Activated CD4-positive, CD25-positive, alpha-beta regulatory T cell treated with anti-CD3 and anti-CD28 coated beads, Interleukin-2, amount 50 U/mL, for 16 hours (primary cell): ENCODE results near the gene ZC3H18.

Experiments
- DNase-seq: peaks from one replicate; pipeline ENCODE4 v3.0.0-alpha.2; 2020; ENCODE audit warnings: low read depth, low spot score

ZC3H18 gene

GRCh38 chr16:88639231-88640038, 69.2 kb downstream of the ZC3H18 start:
- DNase-seq = no peak

DNA sequence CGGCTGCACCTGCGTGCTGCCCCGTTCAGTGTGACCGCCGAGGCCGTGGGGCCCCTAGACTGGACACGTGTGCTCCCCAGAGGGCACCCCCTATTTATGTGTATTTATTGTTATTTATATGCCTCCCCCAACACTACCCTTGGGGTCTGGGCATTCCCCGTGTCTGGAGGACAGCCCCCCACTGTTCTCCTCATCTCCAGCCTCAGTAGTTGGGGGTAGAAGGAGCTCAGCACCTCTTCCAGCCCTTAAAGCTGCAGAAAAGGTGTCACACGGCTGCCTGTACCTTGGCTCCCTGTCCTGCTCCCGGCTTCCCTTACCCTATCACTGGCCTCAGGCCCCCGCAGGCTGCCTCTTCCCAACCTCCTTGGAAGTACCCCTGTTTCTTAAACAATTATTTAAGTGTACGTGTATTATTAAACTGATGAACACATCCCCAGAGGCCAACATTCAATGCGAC, 69.9 kb downstream of the ZC3H18 start:
- DNase-seq = no peak

DNA sequence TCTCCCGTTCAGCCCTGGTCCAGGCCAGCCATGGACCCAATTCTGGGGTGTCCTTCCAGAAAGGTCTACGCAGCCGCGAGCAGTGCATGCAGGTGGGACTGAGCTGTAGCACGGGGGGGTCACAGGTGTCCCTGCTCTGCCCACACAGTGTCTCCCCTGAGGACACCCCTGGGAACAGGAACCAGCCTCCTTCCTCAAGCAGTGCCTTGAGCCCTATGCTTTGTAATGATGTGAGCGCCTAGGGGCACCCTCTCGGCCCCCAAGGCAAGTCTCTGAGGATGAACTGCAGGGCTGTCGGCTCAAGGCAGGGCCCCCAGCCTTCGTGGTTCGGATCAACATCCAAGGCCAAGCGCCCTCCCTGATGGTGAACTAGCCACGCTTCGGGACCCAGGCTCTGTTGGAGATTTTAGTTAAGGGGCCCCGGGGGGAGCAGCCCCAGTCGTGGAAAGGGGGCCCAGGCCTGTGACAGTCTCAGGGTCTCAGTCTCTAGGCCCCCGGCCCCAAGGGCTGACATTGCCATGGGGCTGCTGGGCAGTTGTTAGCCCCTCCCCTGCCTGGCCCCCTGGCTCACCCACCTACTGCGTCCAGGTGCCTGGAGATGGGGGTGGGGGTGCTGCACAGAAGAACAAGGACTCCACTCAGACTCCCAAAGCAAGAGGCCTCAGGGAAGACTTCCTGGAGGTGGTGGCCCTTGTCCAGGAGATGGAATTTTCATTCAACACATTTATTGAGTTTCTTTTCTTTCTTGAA, 70.5 kb downstream of the ZC3H18 start:
- DNase-seq = no peak

- DNase-seq = no peak
These were observed 72.9 kb downstream of the ZC3H18 start for GRCh38 chr16:88642881-88643643.

DNA sequence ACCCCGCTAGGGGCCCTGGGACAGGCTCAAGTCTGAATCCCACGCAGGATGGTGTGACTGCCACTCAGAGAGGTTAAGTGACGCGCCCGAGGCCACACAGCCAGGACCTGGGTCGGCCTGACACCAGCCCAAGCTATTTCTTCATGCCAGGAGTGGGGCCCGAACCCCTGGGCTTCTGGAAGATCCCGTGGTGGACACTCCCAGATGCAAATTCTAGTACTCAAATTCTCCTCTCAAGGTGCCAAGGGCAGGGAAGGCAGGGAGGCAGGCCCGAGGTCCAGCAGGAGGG, 73.4 kb downstream of the ZC3H18 start:
- DNase-seq = no peak

- no peak for DNase-seq
These were observed 75.3 kb downstream of the ZC3H18 start for GRCh38 chr16:88645455-88645854.

GRCh38 chr16:88645941-88646340, 75.7 kb downstream of the ZC3H18 start:
- DNase-seq = no peak

- no peak for DNase-seq
These were observed 76.3 kb downstream of the ZC3H18 start for GRCh38 chr16:88646345-88647034.

- DNase-seq = no peak
These were observed 77.2 kb downstream of the ZC3H18 start for GRCh38 chr16:88647178-88648070.

DNA sequence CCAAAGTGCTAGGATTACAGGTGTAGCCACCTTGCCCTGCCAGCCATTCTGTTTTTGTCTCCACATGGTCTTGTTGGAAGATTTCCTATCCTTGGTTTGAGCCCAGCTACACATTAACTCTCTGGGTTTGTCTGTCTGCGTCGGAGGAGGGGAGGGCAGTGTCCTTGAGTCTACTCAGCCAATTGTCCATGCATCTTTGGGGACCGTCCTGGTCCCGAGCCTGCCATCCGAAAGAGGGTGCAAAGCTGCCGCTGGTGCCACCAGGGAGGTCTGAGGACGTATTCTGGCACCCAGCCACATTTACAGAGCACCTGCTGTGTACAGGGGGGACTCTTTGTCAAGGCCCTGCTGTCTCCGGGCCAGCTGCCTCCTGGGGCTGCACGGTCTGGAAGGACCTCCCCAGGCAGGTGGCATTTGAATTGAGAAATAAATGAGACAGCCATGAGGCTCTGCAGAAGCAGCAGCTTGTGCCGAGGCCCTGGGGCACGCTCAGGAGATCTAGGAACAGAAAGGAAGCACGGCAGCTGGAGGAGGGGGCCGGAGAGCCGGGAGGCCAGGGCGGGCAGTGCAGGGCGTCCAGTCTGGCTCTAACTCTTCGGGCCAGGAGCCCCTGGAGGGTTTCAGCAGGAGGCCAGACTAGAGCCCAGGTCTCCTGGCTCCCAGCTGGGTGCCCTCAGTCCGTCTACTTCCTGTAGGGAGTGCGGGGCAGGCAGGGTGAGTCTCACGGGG, 79.2 kb downstream of the ZC3H18 start:
- no peak for DNase-seq

GRCh38 chr16:88649924-88650748, 79.9 kb downstream of the ZC3H18 start:
- no peak for DNase-seq

GRCh38 chr16:88650749-88651275, 80.6 kb downstream of the ZC3H18 start, which contains the start of gene CYBA:
TSS of gene CYBA (minus strand) at chr16:88651053. CDS start at chr16:88651013, 40 bp downstream.
- peak; percentile 48 for DNase-seq

DNA sequence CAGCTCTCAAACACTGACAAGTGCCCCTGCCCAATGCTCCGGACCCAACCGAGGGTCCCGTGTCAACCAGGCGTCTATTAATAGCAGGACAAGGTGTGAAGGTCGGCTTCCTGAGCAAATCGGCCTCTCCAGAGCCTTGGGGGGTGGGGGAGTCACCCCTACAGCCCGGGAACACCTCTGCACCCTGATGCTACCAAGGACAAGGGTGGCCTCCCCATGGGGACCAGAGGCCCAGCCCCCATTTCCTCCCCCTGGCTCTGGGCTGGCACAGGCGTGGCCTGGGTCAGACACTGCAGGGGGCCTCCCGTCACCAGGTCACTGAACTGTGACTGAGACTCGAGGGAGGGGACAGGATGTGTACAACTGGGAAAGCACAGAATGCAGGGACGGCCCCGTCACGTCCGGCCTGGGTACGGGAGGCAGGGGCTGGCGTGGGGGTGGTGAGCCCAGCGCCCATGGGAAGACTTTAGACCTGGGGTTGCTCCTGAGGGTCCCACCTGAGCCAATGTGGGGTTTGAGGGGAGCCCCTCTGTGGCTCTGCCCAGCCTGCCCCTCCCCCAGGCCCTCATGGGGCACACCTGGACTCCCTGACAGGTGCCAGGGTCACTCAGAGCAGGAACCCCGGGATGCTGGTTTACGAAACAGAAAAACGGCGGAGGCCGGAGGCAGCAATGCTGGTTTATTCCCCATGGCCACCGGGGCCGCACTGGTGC, 81.2 kb downstream of the ZC3H18 start:
- DNase-seq = peak; percentile 47

DNA sequence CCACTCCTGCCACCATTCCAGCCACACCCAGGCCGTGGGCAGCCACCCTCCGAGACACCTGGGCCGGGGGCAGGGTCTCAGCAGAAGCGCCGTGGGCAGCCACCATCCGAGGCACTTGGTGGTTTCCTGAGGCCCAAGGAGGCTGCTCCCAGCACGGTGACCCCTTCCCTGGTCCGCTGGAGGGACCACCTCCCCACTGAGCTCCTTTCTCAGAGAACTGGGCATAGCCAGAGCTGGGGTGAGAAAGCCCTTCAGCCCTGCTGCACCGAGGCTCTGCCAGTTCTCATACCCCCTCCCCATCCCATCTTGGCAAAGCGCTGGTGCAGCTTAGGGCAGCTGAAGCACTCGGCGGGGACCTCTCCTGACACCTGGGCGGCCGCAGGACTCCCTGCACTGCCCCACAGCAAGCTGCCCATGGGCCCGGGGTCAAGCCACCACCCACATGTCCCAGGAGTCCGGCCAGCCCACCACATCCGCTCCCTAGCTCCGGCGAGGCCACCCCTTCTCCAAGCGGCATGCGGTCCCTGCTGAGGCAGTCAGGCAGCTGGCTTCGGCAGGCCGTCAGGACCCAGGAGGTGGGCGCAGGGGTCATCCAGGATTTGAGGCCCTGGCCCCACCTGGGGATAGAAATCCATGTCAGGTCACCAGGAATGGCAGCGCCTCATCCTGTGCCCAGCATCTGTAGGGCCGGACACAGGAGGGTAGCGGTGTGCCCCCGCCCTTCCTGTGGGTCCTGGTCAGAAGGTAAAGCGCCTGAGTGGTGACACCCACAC, 82.0 kb downstream of the ZC3H18 start:
- DNase-seq = no peak

GRCh38 chr16:88652762-88653063, 82.5 kb downstream of the ZC3H18 start:
- DNase-seq = no peak

DNA sequence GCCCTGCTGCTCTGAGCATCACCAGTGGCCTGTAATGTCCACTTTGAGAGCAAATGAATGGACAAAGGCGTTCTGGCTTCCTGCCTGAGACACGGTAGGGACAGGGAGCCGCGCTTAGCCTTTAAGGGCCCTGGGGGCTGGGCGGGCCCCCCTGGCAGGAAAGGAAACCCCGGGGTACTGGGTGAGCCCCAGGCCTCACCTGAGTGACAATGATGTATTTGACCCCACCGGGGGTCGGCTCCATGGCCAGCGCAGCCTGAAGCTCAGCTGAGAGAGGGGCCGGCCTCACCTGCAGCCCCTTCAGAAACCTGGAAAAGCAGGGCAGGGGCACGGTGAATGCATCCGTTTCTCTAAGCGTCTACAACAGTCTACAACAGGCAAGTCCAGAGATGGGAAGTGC, 82.9 kb downstream of the ZC3H18 start:
- DNase-seq = no peak

GRCh38 chr16:88653596-88654362, 83.6 kb downstream of the ZC3H18 start:
- no peak for DNase-seq
